IMR-90 (cell line): ENCODE data around the gene CENPX.

Source experiments
- BHLHE40 ChIP-seq: fragments of 150-350 bp; IDR thresholded peaks from 2 replicates; pipeline ENCODE4 v1.6.1; 2016; ENCODE audit warnings: mild to moderate bottlenecking, low read depth, low read length
- CEBPB ChIP-seq: IDR thresholded peaks from 2 replicates; pipeline ENCODE4 v1.6.1; 2012; ENCODE audit warnings: low read depth, low read length, improper control_type of control experiment
- CTCF ChIP-seq: conservative IDR thresholded peaks from 2 replicates; pipeline ENCODE4 v1.5.1; 2012; ENCODE audit warnings: mild to moderate bottlenecking, low read depth, low read length, improper control_type of control experiment
- MAZ ChIP-seq: IDR thresholded peaks from 2 replicates; pipeline ENCODE4 v1.6.1; 2012; ENCODE audit warnings: low read depth, mild to moderate bottlenecking, low read length, improper control_type of control experiment, moderate library complexity, borderline replicate concordance
- MXI1 ChIP-seq: IDR thresholded peaks from 2 replicates; pipeline ENCODE4 v1.6.1; 2012; ENCODE audit warnings: low read depth, mild to moderate bottlenecking, low read length, moderate library complexity, borderline replicate concordance
- NFE2L2 ChIP-seq: fragments of 150-350 bp; IDR thresholded peaks from 2 replicates; pipeline ENCODE4 v1.6.1; 2016; ENCODE audit warnings: low read depth, mild to moderate bottlenecking, low read length
- POLR2A ChIP-seq: IDR thresholded peaks from 2 replicates; pipeline ENCODE4 v1.6.1; 2012; ENCODE audit warnings: mild to moderate bottlenecking, low read depth, low read length
- RAD21 ChIP-seq: IDR thresholded peaks from 2 replicates; pipeline ENCODE4 v1.6.1; 2012; ENCODE audit warnings: low read length, improper control_type of control experiment
- RFX5 ChIP-seq: IDR thresholded peaks from 2 replicates; pipeline ENCODE4 v1.8.0; 2012; ENCODE audit warnings: low read depth, mild to moderate bottlenecking, low read length, moderate library complexity
- SMC3 ChIP-seq: fragments of 150-350 bp; IDR thresholded peaks from 2 replicates; pipeline ENCODE4 v1.6.1; 2016; ENCODE audit warnings: low read depth, mild to moderate bottlenecking, antibody characterized with exemption, low read length, moderate library complexity
- USF2 ChIP-seq: fragments of 150-350 bp; IDR thresholded peaks from 2 replicates; pipeline ENCODE4 v1.6.1; 2017; ENCODE audit warnings: mild to moderate bottlenecking, antibody characterized with exemption, low read length, low read depth

- no peak for TF ChIP-seq RFX5
- no peak for TF ChIP-seq CTCF
- no peak for TF ChIP-seq MXI1
- TF ChIP-seq RAD21, result no peak
- no peak for TF ChIP-seq POLR2A
- TF ChIP-seq MAZ, result no peak
- TF ChIP-seq CEBPB, result no peak
- no peak for TF ChIP-seq BHLHE40
- no peak for TF ChIP-seq NFE2L2
- TF ChIP-seq SMC3, result no peak
- TF ChIP-seq USF2, result no peak
These were observed 49.2 kb downstream of the CENPX start for GRCh38 chr17:81973432-81973831.
